ENCODE results near the gene TRAPPC12.

TRAPPC12 gene

GRCh38 chr2:3409627-3410170 lies 30.2 kb downstream of the TRAPPC12 start:
- no peak for DNase-seq

GRCh38 chr2:3411103-3411502 lies 31.6 kb downstream of the TRAPPC12 start:
- no peak for DNase-seq

GRCh38 chr2:3413697-3414096 lies 34.2 kb downstream of the TRAPPC12 start:
- no peak for DNase-seq

GRCh38 chr2:3414133-3414860 lies 34.8 kb downstream of the TRAPPC12 start:
- DNase-seq: no peak

GRCh38 chr2:3418766-3419404 lies 39.4 kb downstream of the TRAPPC12 start:
- DNase-seq: no peak

GRCh38 chr2:3420076-3420768 lies 40.7 kb downstream of the TRAPPC12 start:
- DNase-seq: no peak

- DNase-seq: no peak
Measured at GRCh38 chr2:3420769-3421397, 41.4 kb downstream of the TRAPPC12 start.

- DNase-seq: no peak
Measured at GRCh38 chr2:3421580-3421979, 42.1 kb downstream of the TRAPPC12 start.

GRCh38 chr2:3422161-3422779 lies 42.8 kb downstream of the TRAPPC12 start:
- no peak for DNase-seq

- DNase-seq: no peak
Measured at GRCh38 chr2:3423492-3424170, 44.1 kb downstream of the TRAPPC12 start.

GRCh38 chr2:3424171-3424795 lies 44.8 kb downstream of the TRAPPC12 start:
- DNase-seq: no peak

- DNase-seq: no peak
Measured at GRCh38 chr2:3426615-3427014, 47.1 kb downstream of the TRAPPC12 start.

GRCh38 chr2:3427272-3427671 lies 47.8 kb downstream of the TRAPPC12 start:
- DNase-seq: no peak

- no peak for DNase-seq
Measured at GRCh38 chr2:3428577-3428976, 49.1 kb downstream of the TRAPPC12 start.

- DNase-seq: no peak
Measured at GRCh38 chr2:3429066-3429610, 49.6 kb downstream of the TRAPPC12 start.

- no peak for DNase-seq
Measured at GRCh38 chr2:3430172-3430571, 50.7 kb downstream of the TRAPPC12 start.

- DNase-seq: peak; percentile 10
Measured at GRCh38 chr2:3430740-3431490, 51.4 kb downstream of the TRAPPC12 start.

- peak; percentile 53 for DNase-seq
Measured at GRCh38 chr2:3432067-3432466, 52.6 kb downstream of the TRAPPC12 start.

GRCh38 chr2:3432693-3433338 lies 53.3 kb downstream of the TRAPPC12 start:
- no peak for DNase-seq

GRCh38 chr2:3433339-3433699 lies 53.8 kb downstream of the TRAPPC12 start:
- DNase-seq: no peak

Data from NCI-H524 treated with DMSO at 0.1 percent for 48 hours (cell line).